ENCODE data around the gene HEG1. TPM values are rescaled to one million over a fixed set of nuclear protein-coding genes. Genes with fewer than 3 reads are reported as not detected.

HEG1 gene
- total and polyA plus RNA-seq, 2 of the 4 experiments (the other 2 are of a cell fraction) = 25.6 to 43.4 TPM

- dilution Hi-C loops (cut with HindIII; ENCODE audit: low sequenced_read_pairs, unreplicated experiment) (no loop called here), intact Hi-C loops (cut with micrococcal nuclease) (no loop called here), in situ Hi-C loops (cut with MboI; ENCODE audit: low sequenced_read_pairs) (loop anchor here (10.0 kb wide), 1 partner anchor 395 kb away; no protein-coding TSS in a partner anchor)
- Histone ChIP-seq H2BK15ac (ENCODE audit: low read depth, low read length) (no peak overlapping the region), H3K9me3 (ENCODE audit: control insufficient read depth, insufficient read depth, low read length) (no peaks in the 10 kb centered on the region), H3K27me3 (ENCODE audit: control insufficient read depth, insufficient read depth, low read length) (no peaks in the 10 kb centered on the region), H3K56ac (ENCODE audit: extremely low read depth, insufficient read depth, low read length) (no peak overlapping the region), H3K79me1 (ENCODE audit: low read depth in 1 of 2, low read length in 2 of 2) (peaks cover 21 to 76% of the 10 kb centered on the region in 2 experiments), H3K9me1 (ENCODE audit: insufficient read depth, low read length) (peaks cover 15% of the 10 kb centered on the region), H4K5ac (ENCODE audit: low read depth, low read length) (no peak overlapping the region), H4K20me1 (ENCODE audit: insufficient read depth, low read length) (peaks cover 71% of the 10 kb centered on the region), H2AFZ (replicated peaks; ENCODE audit: low read length, poor library complexity) (no peak overlapping the region), H3K23ac (ENCODE audit: low read depth, low read length) (peak overlapping the region; percentile 68), H2AK5ac (ENCODE audit: low read depth, low read length) (no peak overlapping the region), H2AK9ac (replicated peaks; ENCODE audit: low read depth, low read length, poor library complexity) (peak overlapping the region; percentile 68), H4K8ac (ENCODE audit: low read depth in 2 of 2, low read length in 2 of 2) (no peak overlapping the region), H3K9ac (ENCODE audit: low read depth, low read length) (no peak overlapping the region), H3K27ac (ENCODE audit: insufficient read depth, low read length) (no peak overlapping the region), H3K4me1 (ENCODE audit: control insufficient read depth, insufficient read depth, low read length) (peaks cover 31% of the 10 kb centered on the region), H3K4me3 (ENCODE audit: insufficient read depth, low read depth, low read length) (no peak overlapping the region), H3K36me3 (ENCODE audit: control insufficient read depth, insufficient read depth, low read length) (peaks cover 7% of the 10 kb centered on the region; the same call in 1 of the 2 replicates), H3K18ac (ENCODE audit: low read depth, low read length) (no peak overlapping the region), H3K14ac (replicated peaks; ENCODE audit: low read depth, low read length) (peak overlapping the region; percentile 70), H2BK120ac (ENCODE audit: low read depth, low read length) (no peak overlapping the region), H3K4me2 (ENCODE audit: low read depth, low read length) (no peak overlapping the region; the same call in none of the 2 replicates), H3K4ac (ENCODE audit: low read depth, low read length) (no peak overlapping the region), H2BK5ac (ENCODE audit: low read depth, low read length, poor library complexity, severe bottlenecking) (no peak overlapping the region), H4K91ac (ENCODE audit: insufficient read depth, low read depth, low read length) (no peak overlapping the region), H2BK20ac (ENCODE audit: low read depth, low read length) (no peak overlapping the region)
- DNase-seq (no peak), ATAC-seq (ENCODE audit: low read depth) (no peak)
- BruUV-seq (replicated peaks) = no TSS peak
- ChIA-PET POLR2A (ENCODE audit: unreplicated experiment) (interaction anchor here (0.7 kb wide), 1 partner anchor 582 kb away, joined by 14 read pairs; no protein-coding TSS in a partner anchor), CTCF (interaction anchor here (0.7 kb wide), 2 partner anchors 13 to 66 kb away, joined by 3 read pairs; no protein-coding TSS in a partner anchor)
- TF ChIP-seq NFE2L2 (IDR thresholded peaks at IDR 0.05; ENCODE audit: low read depth, low read length) (no peak), CEBPB (IDR thresholded peaks at IDR 0.05; ENCODE audit: low read depth, low read length) (no peak), MAFK (IDR thresholded peaks at IDR 0.05; ENCODE audit: low read depth, low read length) (no peak), MXI1 (IDR thresholded peaks at IDR 0.05; ENCODE audit: borderline replicate concordance, low read depth, low read length) (no peak), ELK1 (IDR thresholded peaks at IDR 0.05; ENCODE audit: borderline replicate concordance, low read depth, low read length) (no peak), FOS (IDR thresholded peaks at IDR 0.05; ENCODE audit: low read depth, low read length) (no peak), RAD21 (IDR thresholded peaks at IDR 0.05; ENCODE audit: low read length) (no peak), CHD1 (IDR thresholded peaks at IDR 0.05; ENCODE audit: low read depth, low read length) (no peak), RFX5 (IDR thresholded peaks at IDR 0.05; ENCODE audit: low read depth, low read length) (no peak), POLR2A (IDR thresholded peaks at IDR 0.05; ENCODE audit: low read depth, low read length) (no peak), SMC3 (IDR thresholded peaks at IDR 0.05; ENCODE audit: low read depth, low read length) (no peak), BHLHE40 (IDR thresholded peaks at IDR 0.05; ENCODE audit: low read depth, low read length) (no peak)
- TF ChIP-seq, protein P1, sequence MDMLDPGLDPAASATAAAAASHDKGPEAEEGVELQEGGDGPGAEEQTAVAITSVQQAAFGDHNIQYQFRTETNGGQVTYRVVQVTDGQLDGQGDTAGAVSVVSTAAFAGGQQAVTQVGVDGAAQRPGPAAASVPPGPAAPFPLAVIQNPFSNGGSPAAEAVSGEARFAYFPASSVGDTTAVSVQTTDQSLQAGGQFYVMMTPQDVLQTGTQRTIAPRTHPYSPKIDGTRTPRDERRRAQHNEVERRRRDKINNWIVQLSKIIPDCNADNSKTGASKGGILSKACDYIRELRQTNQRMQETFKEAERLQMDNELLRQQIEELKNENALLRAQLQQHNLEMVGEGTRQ (IDR thresholded peaks at IDR 0.05; ENCODE audit: low read depth, low read length) = no peak
- TF ChIP-seq, protein P2, sequence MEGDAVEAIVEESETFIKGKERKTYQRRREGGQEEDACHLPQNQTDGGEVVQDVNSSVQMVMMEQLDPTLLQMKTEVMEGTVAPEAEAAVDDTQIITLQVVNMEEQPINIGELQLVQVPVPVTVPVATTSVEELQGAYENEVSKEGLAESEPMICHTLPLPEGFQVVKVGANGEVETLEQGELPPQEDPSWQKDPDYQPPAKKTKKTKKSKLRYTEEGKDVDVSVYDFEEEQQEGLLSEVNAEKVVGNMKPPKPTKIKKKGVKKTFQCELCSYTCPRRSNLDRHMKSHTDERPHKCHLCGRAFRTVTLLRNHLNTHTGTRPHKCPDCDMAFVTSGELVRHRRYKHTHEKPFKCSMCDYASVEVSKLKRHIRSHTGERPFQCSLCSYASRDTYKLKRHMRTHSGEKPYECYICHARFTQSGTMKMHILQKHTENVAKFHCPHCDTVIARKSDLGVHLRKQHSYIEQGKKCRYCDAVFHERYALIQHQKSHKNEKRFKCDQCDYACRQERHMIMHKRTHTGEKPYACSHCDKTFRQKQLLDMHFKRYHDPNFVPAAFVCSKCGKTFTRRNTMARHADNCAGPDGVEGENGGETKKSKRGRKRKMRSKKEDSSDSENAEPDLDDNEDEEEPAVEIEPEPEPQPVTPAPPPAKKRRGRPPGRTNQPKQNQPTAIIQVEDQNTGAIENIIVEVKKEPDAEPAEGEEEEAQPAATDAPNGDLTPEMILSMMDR (conservative IDR thresholded peaks at IDR 0.05; ENCODE audit: low read depth, low read length) = no peak
- 37% methylated on average over 4 of the region's 11 CpGs; no CpG with 5 or more reads in 1 of the 2 experiments for WGBS, 2 experiments (ENCODE audit: extremely low coverage in 2 of 2, insufficient read length in 1 of 2)
These were observed 16.4 kb downstream of the HEG1 start for GRCh38 chr3:125039131-125040100.
